Inflammatory macrophage treated with lipopolysaccharide for 4 hours (primary cell): ENCODE results near the gene RBBP9.
"Not testable (repeated sequence)": the region's sequence is repeated elsewhere in the genome, so short reads cannot be mapped to it uniquely, and the experiment has no call there.

Source experiments
- DNase-seq: peaks from one replicate; pipeline ENCODE4 v3.0.0-alpha.2; 2020

RBBP9 gene

DNA sequence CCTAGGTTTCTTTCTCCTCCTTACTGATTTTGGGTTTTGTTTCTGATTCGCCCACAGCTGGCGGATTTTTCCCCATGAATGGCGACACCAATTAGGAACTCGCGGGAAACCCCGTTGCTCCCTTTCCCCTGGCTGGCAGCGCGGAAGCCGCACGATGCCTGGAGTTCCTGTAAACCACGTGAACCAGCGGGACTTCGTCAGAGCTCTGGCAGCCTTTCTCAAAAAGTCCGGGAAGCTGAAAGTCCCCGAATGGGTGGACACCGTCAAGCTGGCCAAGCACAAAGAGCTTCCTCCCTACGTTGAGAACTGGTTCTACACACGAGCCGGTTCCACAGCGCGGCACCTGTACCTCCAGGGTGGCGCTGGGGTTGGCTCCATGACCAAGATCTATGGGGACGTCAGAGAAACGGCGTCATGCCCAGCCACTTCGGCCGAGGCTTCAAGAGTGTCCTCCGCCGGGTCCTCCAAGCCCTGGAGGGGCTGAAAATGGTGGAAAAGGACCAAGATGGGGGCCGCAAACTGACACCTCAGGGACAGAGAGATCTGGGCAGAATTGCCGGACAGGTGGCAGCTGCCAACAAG is 7.5 kb upstream of the RBBP9 start:
- peak; percentile 39 for DNase-seq

DNA sequence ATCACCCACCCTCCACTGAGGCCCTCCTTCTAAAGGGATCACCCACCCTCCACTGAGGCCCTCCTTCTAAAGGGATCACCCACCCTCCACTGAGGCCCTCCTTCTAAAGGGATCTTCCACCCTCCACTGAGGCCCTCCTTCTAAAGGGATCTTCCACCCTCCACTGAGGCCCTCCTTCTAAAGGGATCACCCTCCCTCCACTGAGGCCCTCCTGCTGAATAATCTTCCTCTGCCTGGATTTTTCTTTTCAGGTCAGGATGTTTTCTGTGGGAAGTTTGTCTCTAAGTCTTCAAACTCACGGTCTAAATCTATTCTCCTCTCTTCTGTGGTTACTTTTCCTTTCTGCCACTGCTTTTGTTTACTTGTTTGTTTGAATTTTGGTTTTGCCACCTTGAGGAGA is 4.6 kb upstream of the RBBP9 start:
- not testable (repeated sequence) for DNase-seq

DNA sequence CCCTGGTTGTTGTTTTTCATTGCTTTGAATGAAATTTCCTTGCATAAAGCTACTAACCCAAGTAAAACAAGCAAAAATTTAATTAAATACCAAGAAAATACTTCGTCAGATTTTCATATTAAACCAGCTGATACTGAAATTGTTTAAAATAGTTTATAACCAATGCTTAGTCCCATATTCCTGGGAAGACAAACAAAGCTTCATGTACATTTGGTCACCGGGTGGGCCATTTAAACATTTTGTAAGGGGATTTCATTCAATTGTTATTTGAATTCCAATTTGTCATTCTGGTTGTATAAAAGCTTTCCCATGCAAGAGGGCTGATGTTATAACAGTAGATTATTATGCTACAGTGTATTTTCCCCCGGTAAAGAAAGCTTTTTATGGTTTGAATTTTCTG is 578 bp upstream of the RBBP9 start:
- DNase-seq: no peak

DNA sequence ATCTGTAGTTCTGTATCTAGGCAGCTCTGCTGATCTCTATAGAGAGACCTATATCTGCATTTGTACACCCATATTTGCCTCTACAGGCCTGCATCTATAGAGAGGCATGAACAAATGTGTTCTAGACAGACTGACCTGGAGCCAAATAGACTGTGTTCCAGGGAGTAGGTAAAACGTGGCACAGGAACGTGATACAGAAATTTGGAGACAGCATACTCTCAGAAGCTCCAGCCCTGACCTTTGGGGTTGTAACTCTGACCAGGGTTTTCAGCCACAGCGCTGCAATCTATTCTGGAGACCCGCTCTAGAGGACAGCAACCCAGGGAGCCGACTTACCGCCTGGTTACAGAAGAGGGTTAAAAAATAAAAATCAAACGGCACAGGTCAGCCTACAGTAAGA is 983 bp downstream of the RBBP9 start:
- DNase-seq: no peak

DNA sequence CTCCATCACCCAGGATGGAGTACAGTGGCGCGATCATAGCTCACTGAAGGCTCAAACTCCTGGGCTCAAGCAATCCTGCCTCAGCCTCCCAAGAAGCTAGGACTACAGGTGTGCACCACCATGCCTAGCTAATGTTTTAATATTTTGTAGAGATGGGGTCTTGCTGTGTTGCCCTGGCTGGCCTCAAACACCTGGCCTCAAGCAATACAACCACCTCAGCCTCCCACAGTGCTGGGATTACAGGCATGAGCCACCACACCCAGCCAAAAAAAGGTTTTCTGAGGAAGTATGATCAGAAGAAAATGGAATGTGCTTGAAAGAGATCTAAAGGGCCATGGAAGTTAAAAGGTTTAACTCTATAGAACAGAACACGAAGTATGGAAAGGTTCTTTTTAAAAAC is 8.7 kb downstream of the RBBP9 start:
- DNase-seq: no peak

DNA sequence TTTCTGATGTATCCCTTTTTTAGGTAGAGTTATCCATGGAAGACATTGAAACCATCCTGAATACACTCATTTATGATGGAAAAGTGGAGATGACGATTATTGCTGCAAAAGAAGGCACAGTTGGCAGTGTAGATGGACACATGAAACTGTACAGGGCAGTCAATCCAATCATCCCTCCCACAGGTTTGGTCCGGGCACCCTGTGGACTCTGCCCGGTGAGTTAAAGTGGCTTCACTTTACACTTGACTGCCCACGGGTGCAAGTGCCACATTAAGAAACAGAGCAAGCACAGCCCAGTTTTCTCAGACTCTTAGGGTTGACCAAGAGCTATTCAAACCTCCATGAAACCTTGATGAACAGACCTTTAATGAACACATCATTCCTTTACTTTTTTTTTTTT is 15.4 kb downstream of the RBBP9 start:
- no peak for DNase-seq

DNA sequence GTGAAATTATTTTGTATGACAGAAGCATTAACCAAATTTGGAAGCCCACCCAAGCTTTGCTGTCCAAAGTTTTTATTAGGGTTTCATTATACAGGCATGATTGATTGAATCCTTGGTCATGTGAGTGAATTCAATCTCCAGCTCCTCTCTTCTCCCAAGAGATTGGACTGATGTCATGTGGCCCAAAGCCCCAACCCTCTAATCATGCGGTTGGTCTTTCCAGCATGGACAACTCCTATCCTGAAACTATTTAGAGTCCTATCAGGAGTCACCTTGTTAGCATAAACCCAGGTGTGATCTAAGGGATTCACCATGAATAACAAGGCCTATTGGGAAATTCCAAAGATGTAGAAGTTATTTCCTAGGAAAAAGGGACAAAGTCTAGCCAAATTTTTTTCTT is 19.2 kb downstream of the RBBP9 start:
- DNase-seq: no peak

DNA sequence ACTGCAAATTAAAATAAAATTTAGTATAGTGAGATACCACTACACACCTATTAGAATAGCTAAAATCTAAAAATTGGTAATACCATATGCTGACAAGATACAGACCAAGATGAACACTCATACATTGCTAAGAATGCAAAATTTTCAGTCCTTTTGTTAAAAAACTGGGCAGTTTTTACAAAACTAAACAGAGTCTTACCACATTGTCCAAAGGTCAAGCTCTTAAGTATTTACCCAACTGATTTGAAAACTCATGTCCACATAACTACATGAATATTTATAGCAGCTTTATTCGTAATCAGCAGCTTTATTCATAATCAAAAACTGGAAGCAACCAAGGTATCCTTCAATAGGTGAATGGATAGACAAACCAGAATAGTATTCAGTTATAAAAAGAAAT is 19.8 kb downstream of the RBBP9 start:
- DNase-seq: no peak

DNA sequence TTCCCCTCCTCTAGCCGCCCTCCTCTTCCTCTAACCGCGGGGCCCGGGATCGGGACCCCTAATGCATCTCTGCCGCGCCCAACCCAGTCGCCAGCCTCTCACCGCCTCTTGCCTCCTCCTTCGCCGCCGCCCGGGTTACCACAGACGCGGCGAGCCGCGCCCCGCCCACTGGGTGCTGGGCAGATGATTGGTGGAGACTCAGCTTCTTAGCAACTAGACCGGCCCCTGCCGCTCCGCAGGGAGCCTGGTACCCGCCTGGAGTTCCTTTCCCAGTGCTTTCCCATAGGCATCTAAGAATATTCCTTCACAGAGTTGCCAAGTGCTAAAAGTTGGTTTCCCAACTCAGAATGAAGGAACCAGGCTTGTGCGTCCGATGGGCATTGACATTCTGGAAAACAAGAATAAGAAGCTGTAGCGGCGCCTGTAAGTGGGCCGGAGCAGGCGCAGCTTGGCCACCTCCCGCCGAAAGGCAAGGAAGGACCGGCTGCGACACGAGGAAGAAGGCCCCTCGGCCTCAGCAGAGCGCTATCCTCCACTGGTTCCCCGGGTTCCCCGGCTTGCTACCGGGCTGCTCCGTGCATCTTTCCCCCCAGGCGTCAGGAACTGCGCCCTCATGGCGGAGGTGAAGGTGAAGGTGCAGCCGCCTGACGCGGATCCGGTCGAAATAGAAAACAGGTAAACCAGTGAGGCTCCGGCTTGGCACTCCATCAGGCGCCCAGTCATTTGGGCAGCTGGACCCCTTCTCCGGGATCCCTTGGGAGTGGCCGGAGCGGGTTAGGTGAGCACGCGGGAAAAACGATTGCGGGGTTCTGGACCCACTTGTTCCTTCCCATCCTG is 29.9 kb downstream of the RBBP9 start, which contains the start of the genes DZANK1 and POLR3F:
Gene DZANK1, minus strand, starts transcription at position 137 of the 837 bp plus-strand sequence. CDS start 1,672 bp downstream, outside the sequence.
Gene POLR3F, plus strand, starts transcription at position 497 of the 837 bp plus-strand sequence. Its CDS starts 117 bp downstream, at position 614.
- peak; percentile 97 for DNase-seq

DNA sequence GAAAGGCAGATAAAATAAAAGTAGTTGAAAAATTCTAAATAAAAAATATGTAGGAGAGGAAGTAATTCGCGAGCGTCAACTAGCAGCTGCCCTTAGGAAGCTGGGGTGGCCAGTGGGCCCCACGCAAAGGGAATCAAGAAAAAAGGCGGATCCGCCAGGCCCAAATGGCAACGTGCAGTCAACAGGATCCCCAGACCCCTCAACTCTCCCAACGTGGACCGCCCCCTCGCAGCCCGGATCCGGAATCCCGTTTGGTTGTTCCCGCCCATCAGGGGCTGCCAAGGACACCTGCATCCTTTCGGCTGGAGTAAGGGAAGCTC is 30.5 kb downstream of the RBBP9 start:
- DNase-seq: no peak

DNA sequence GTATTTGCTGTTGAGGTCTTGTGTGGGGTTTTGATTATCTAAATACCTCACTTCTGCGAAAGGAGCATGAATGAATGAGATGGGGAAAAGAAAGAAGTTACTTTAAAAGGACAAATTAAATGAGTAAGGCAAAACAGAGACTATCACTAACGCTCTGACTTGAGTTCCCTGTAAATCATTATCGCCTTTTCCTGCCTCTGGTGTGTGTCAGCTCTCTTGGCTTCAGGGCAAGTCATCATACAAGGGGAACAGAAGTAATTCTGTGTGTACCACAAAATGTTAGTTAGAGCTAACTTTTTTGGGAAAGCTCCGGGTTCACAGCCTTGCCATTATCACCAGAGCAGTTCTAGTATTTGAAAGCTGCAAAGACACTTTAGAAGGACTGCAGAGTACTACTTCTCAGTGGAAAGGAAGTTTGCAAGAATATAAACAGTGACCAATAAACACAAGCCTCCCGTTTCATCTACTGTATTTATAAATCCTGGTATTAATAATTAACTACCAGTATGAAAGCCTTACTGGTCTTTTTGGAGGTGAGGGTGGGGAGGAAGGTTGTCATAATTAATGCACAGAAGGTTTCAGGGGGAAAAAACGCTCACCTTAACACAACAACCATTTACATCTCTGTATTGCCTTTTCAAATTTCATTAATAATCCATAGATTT is 31.4 kb downstream of the RBBP9 start:
- DNase-seq: no peak

DNA sequence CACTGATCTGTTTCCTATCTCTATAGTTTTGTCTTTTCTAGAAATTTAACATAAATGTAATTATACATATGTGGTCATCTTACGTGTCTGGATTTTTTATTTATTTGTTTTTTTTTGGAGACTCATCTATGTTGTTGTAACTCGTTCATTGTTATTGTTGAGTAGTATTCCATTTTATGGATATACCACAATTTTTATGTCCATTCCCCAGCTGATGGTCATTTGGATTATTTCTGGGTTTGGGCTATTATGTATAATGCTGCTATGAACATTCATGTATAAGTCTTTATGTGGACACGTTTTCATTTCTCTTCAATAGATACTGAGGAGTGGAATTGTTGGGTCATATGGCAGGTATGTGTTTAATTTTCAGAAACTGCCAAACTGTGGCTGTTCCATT is 40.4 kb downstream of the RBBP9 start:
- DNase-seq: no peak

DNA sequence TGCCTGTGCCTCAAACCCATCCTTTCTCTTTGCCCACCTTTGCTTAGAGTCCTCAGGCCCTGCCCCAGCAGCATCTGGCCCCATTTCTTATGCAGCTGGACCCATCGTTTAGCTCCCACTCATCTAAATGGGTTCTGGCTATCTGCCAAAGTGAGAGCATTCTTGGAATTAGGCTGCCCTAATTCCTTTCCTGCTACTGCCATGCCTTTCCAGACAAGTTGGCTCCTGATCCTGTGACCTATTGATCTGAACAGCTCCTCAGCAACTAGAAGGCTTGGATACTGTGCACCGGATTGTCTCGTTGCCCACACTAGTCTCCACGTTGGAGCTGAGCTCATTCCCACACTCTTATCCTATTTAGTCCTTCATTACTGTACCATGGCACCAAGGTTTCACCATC is 53.1 kb downstream of the RBBP9 start:
- DNase-seq: no peak

DNA sequence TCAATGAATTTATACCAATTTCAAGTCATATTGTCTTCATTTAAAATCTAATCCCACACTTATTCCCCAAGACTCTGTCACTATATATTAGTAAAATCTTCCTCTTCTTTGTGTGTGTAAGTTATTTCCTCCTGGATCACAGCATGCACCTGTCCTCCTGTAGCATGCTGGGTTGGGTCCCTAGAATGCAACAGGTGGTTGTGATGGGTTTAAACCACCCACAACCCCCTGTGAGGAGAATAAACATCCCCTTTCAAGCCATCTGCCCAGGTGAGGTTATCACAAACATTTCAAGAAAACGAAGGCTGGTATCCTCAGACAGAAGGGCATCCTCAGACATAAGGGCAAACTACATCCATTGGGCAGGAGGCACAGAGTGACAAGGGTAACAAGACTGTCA is 56.6 kb downstream of the RBBP9 start:
- DNase-seq: no peak

DNA sequence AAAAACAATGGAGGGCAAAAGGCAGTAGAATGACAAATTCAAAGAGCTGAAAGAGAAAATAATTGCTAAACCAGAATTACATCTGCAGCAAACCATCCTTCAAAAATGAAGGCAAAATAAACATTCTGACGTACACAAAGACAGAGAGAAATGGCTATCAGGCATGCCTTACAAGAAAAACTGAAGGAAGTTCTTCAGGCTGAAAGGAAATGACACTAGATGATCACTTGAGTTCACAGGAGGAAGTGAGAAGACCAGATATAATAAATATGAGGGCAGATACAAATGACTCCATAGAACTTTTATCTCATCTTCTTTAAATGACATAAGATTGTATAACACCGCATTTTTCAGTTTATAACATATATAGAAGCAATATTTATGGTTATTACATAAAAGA is 60.2 kb downstream of the RBBP9 start:
- DNase-seq: peak; percentile 33
